GM12873 (cell line): ENCODE results near the gene TIMP1.
A peak's percentile ranks its signal among the peaks of the same experiment; 100 is the strongest.

Experiments
- CTCF ChIP-seq: IDR thresholded peaks from 2 replicates; pipeline ENCODE4 v1.5.1; 2012; ENCODE audit warnings: low read depth, mild to moderate bottlenecking, moderate library complexity, low read length, control low read depth; ENCODE audit not compliant: insufficient read depth; ENCODE audit errors: missing control alignments

TIMP1 gene

GRCh38 chrX:47618923-47619485 is 36.8 kb downstream of the TIMP1 start:
- no peak for TF ChIP-seq CTCF

- TF ChIP-seq CTCF = peak; percentile 32
Measured at GRCh38 chrX:47619486-47620302, 37.5 kb downstream of the TIMP1 start, which contains the start of gene SYN1. SYN1 (minus strand) TSS chrX:47619857; CDS start chrX:47619728, 129 bp downstream.

- no peak for TF ChIP-seq CTCF
Measured at GRCh38 chrX:47620303-47620685, 38.1 kb downstream of the TIMP1 start.

GRCh38 chrX:47621851-47622250 is 39.6 kb downstream of the TIMP1 start:
- no peak for TF ChIP-seq CTCF

- TF ChIP-seq CTCF = no peak
Measured at GRCh38 chrX:47623540-47624027, 41.3 kb downstream of the TIMP1 start.

- no peak for TF ChIP-seq CTCF
Measured at GRCh38 chrX:47625365-47625764, 43.1 kb downstream of the TIMP1 start.

- peak; percentile 47 for TF ChIP-seq CTCF
Measured at GRCh38 chrX:47628982-47629381, 46.7 kb downstream of the TIMP1 start.
